Spleen (tissue), 7 donors: ENCODE results near the gene ADAMTS12.

Experiments used
- POLR2A ChIP-seq, 3 donors: fragments of 450-650 bp; IDR thresholded peaks; one replicate each; pipeline ENCODE4 v1.5.1; 2017; ENCODE audit warnings: antibody characterized with exemption in 3 of 3, mild to moderate bottlenecking in 1 of 3
- POLR2AphosphoS5 ChIP-seq, 3 donors: sonication (generic); formaldehyde crosslinking; IDR thresholded peaks; one replicate each; pipeline ENCODE4 v1.5.1; 2017; ENCODE audit warnings: antibody characterized with exemption in 3 of 3
- TF ChIP-seq, protein P1 (sequence below), 11 experiments: fragments of 200-600 bp in 7 of 11; fragments of 450-650 bp in 4 of 11; sonication (generic) in 4 of 11; IDR thresholded peaks in 8 of 11; conservative IDR thresholded peaks in 3 of 11; 1 replicate in 7 of 11; 2 replicates in 4 of 11; pipeline versions ENCODE4 v1.4.0 to v1.8.0; 2016 to 2021; ENCODE audit warnings: antibody characterized with exemption in 11 of 11, inconsistent platforms in 4 of 11, mild to moderate bottlenecking in 1 of 11
- donor health status: DM: no; HTN: no; CAD: no; lungs with moderate emphysema.
- donor health status: DM: no; HTN: no; CAD: no.
- donor health status: DM: no; HTN: no; CAD: no.

DNA sequence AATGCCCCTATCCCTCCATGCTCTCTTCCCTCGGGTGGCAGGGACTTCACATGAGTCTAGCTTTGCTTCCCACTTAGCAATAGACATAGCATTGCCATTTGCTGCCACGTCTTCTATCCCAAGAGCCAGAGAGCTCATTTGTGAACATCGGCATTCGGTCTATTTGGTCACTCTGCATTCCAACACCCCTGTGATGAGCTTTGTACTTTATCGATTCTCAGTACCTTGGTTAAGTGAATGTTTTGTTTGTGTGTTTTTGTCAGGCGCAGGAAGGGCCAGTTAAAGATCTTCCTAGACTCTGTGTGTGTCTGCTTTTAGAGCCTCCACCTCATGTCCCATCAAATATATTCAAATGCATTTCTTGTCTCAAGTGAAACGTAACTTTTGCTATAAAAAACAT is 309.4 kb downstream of the ADAMTS12 start:
- TF ChIP-seq, protein P1, sequence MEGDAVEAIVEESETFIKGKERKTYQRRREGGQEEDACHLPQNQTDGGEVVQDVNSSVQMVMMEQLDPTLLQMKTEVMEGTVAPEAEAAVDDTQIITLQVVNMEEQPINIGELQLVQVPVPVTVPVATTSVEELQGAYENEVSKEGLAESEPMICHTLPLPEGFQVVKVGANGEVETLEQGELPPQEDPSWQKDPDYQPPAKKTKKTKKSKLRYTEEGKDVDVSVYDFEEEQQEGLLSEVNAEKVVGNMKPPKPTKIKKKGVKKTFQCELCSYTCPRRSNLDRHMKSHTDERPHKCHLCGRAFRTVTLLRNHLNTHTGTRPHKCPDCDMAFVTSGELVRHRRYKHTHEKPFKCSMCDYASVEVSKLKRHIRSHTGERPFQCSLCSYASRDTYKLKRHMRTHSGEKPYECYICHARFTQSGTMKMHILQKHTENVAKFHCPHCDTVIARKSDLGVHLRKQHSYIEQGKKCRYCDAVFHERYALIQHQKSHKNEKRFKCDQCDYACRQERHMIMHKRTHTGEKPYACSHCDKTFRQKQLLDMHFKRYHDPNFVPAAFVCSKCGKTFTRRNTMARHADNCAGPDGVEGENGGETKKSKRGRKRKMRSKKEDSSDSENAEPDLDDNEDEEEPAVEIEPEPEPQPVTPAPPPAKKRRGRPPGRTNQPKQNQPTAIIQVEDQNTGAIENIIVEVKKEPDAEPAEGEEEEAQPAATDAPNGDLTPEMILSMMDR (IDR thresholded peaks at IDR 0.05 in 8 of 11, conservative IDR thresholded peaks at IDR 0.05 in 3 of 11), result no peak
- TF ChIP-seq POLR2A (IDR thresholded peaks at IDR 0.05) (no peak), POLR2AphosphoS5 (IDR thresholded peaks at IDR 0.05) (no peak)
